Caco-2 (cell line): ENCODE measurements around the gene SNX19. TPM values are rescaled to one million over a fixed set of nuclear protein-coding genes. Genes with fewer than 3 reads are reported as not detected.
"Not testable (repeated sequence)": the region's sequence is repeated elsewhere in the genome, so short reads cannot be mapped to it uniquely, and the experiment has no call there.

Source experiments
- BruUV-seq: library from RNA; stranded (reverse); fragments of 400-500 nt; replicated peaks from 2 replicates; lab custom pipeline; 2021; lab: Mats Ljungman, UMichigan
- CTCF ChIA-PET: fragments of 300-600 bp; sonication (Branson Sonifier 250); formaldehyde crosslinking; loops from one replicate; lab custom pipeline; 2022; ENCODE audit warnings: antibody characterized with exemption; lab: Charles Lee
- POLR2A ChIA-PET: fragments of 300-600 bp; sonication (Branson Sonifier 250); formaldehyde crosslinking; loops from one replicate; lab custom pipeline; 2022; ENCODE audit warnings: antibody characterized with exemption; lab: Charles Lee
- DNase-seq, 2 experiments: peaks; one replicate each; pipeline versions ENCODE4 v3.0.0 to v3.0.0-alpha.2; 2020 to 2022
- H3K27me3 ChIP-seq: replicated peaks from 2 replicates; pipeline ENCODE4 v1.6.0; 2011; ENCODE audit warnings: low read length; ENCODE audit not compliant: control insufficient read depth, insufficient read depth
- H3K36me3 ChIP-seq: 2 replicates; pipeline ENCODE4 v1.5.1; 2011; ENCODE audit warnings: low read length; ENCODE audit not compliant: control insufficient read depth, insufficient read depth
- H3K4me1 ChIP-seq: fragments of 250-450 bp; sonication (Bioruptor Pico); 2 replicates; pipeline ENCODE4 v1.5.1; 2020; ENCODE audit warnings: mild to moderate bottlenecking
- H3K4me3 ChIP-seq: 2 replicates; pipeline ENCODE4 v1.5.1; 2011; ENCODE audit warnings: low read depth, mild to moderate bottlenecking, control low read depth, low read length
- H3K9me3 ChIP-seq: fragments of 250-450 bp; sonication (Bioruptor Pico); 2 replicates; pipeline ENCODE4 v1.5.1; 2020; ENCODE audit warnings: mild to moderate bottlenecking, moderate library complexity
- H3K27ac Mint-ChIP-seq: one replicate; pipeline ENCODE4 v1.8.0; 2022; ENCODE audit warnings: mixed read lengths; ENCODE audit not compliant: unreplicated experiment
- H3K27me3 Mint-ChIP-seq: one replicate; pipeline ENCODE4 v1.8.0; 2022; ENCODE audit warnings: mixed read lengths; ENCODE audit not compliant: insufficient read depth, unreplicated experiment
- H3K36me3 Mint-ChIP-seq: one replicate; pipeline ENCODE4 v1.8.0; 2022; ENCODE audit warnings: mild to moderate bottlenecking, mixed read lengths; ENCODE audit not compliant: insufficient read depth, unreplicated experiment
- H3K4me1 Mint-ChIP-seq: one replicate; pipeline ENCODE4 v1.8.0; 2022; ENCODE audit warnings: low read depth, mixed read lengths; ENCODE audit not compliant: unreplicated experiment
- H3K4me3 Mint-ChIP-seq: one replicate; pipeline ENCODE4 v1.8.0; 2022; ENCODE audit warnings: mild to moderate bottlenecking, moderate library complexity, mixed read lengths; ENCODE audit not compliant: unreplicated experiment
- H3K9me3 Mint-ChIP-seq: one replicate; pipeline ENCODE4 v1.8.0; 2022; ENCODE audit warnings: mixed read lengths; ENCODE audit not compliant: unreplicated experiment
- CTCF ChIP-seq, 2 experiments: fragments of 200-600 bp in 1 of 2; IDR thresholded peaks; 1 replicate in 1 of 2; 2 replicates in 1 of 2; pipeline versions ENCODE4 v1.5.1 to v1.8.0; 2011 to 2022; ENCODE audit warnings: antibody characterized with exemption in 1 of 2, control low read depth in 1 of 2, inconsistent platforms in 1 of 2, low read depth in 1 of 2, low read length in 1 of 2, mild to moderate bottlenecking in 1 of 2, moderate library complexity in 1 of 2; ENCODE audit not compliant: insufficient read depth in 1 of 2, severe bottlenecking in 1 of 2, unreplicated experiment in 1 of 2
- intact Hi-C: fragments of 100-400 bp; cut with micrococcal nuclease; formaldehyde crosslinking; loops from one replicate; pipeline ENCODE4 v1.10.0; 2022; ENCODE audit not compliant: unreplicated experiment
- total RNA-seq: library from RNA; stranded (reverse); gene quantifications from 2 replicates; pipeline ENCODE4 v1.2.3, GENCODE V29; 2022

Gene SNX19
- total RNA-seq, 1 experiment from 2014 or later: 82.4 TPM

- no peak for DNase-seq
- no peaks in the 10 kb centered on the region for H3K9me3 Mint-ChIP-seq
- Histone ChIP-seq H3K4me3 (no peak overlapping the region), H3K9me3 (no peaks in the 10 kb centered on the region), H3K4me1 (no peaks in the 10 kb centered on the region), H3K27me3 (peaks cover 1% of the 10 kb centered on the region; the same call in 1 of the 2 replicates), H3K36me3 (no peaks in the 10 kb centered on the region)
- peaks cover 18% of the 10 kb centered on the region for H3K27me3 Mint-ChIP-seq
- no peak for TF ChIP-seq CTCF (IDR thresholded peaks at IDR 0.05; ENCODE audit: insufficient read depth in 1 of 2, low read depth in 1 of 2, low read length in 1 of 2, severe bottlenecking in 1 of 2, unreplicated experiment in 1 of 2)
- CTCF ChIA-PET: interaction anchor here (1.2 to 2.1 kb wide), 2 partner anchors 8 to 55 kb away, joined by 4 to 12 read pairs; partner anchors contain the start of gene SNX19
- no peaks in the 10 kb centered on the region for H3K4me1 Mint-ChIP-seq
- BruUV-seq: no TSS peak
- H3K36me3 Mint-ChIP-seq: no peaks in the 10 kb centered on the region
- no peak overlapping the region for H3K27ac Mint-ChIP-seq
- no peak overlapping the region for H3K4me3 Mint-ChIP-seq
- POLR2A ChIA-PET: no interaction called here
- intact Hi-C loops: no loop called here
Observed at GRCh38 chr11:130924750-130925149, 8.5 kb upstream of the SNX19 start.

- BruUV-seq, H3K27ac Mint-ChIP-seq, CTCF ChIA-PET, H3K9me3 ChIP-seq, intact Hi-C loops, POLR2A ChIA-PET, H3K36me3 ChIP-seq, DNase-seq, H3K4me1 Mint-ChIP-seq, H3K4me3 Mint-ChIP-seq, H3K4me1 ChIP-seq, H3K27me3 ChIP-seq, H3K9me3 Mint-ChIP-seq, H3K36me3 Mint-ChIP-seq, H3K4me3 ChIP-seq: not testable (repeated sequence)
- peaks cover 20% of the 10 kb centered on the region for H3K27me3 Mint-ChIP-seq
Observed at GRCh38 chr11:130920612-130921011, 4.3 kb upstream of the SNX19 start.

GRCh38 chr11:130918081-130918480 lies 1.8 kb upstream of the SNX19 start:
- H3K9me3 Mint-ChIP-seq: no peaks in the 10 kb centered on the region
- no peak overlapping the region for H3K4me3 Mint-ChIP-seq
- no peaks in the 10 kb centered on the region for H3K4me1 Mint-ChIP-seq
- Histone ChIP-seq H3K9me3 (no peaks in the 10 kb centered on the region), H3K4me1 (peaks cover 5% of the 10 kb centered on the region; the same call in 1 of the 2 replicates), H3K4me3 (no peak overlapping the region), H3K36me3 (0 out of 2 replicates have a peak, but pooled peaks cover 1% of the 10 kb centered on the region), H3K27me3 (peaks cover 1% of the 10 kb centered on the region; the same call in 1 of the 2 replicates)
- H3K36me3 Mint-ChIP-seq: no peaks in the 10 kb centered on the region
- peaks cover 17% of the 10 kb centered on the region for H3K27me3 Mint-ChIP-seq
- intact Hi-C loops: no loop called here
- no peak overlapping the region for H3K27ac Mint-ChIP-seq
- BruUV-seq: no TSS peak
- ChIA-PET CTCF (no interaction called here), POLR2A (no interaction called here)
- no peak for TF ChIP-seq CTCF (IDR thresholded peaks at IDR 0.05; ENCODE audit: insufficient read depth in 1 of 2, low read depth in 1 of 2, low read length in 1 of 2, severe bottlenecking in 1 of 2, unreplicated experiment in 1 of 2)
- no peak for DNase-seq
